HepG2 (cell line): Measurements from ENCODE around the gene UACA. TPM values are rescaled to one million over a fixed set of nuclear protein-coding genes. Genes with fewer than 3 reads are reported as not detected.

Experiments
- ATAC-seq: fragments of 200-7000 bp; cut with Tn5 transposase; 3 replicates; pipeline ENCODE4 v1.9.1; 2020; ENCODE audit warnings: mild to moderate bottlenecking, moderate library complexity
- BruUV-seq: library from RNA; stranded (reverse); fragments of 400-500 nt; replicated peaks from 2 replicates; lab custom pipeline; 2021; lab: Mats Ljungman, UMichigan
- CTCF ChIA-PET: fragments of 300-600 bp; formaldehyde crosslinking; extraction: SDS; loops from one replicate; lab custom pipeline; 2021; ENCODE audit warnings: low total read pairs, inconsistent platforms, low intra/inter-chr PET ratio; lab: Yijun Ruan, JAX
- POLR2A ChIA-PET: fragments of 350-600 bp; sonication (Branson Sonifier 250); formaldehyde crosslinking; loops from one replicate; lab custom pipeline; 2020; ENCODE audit warnings: antibody characterized with exemption, inconsistent platforms; lab: Yijun Ruan, JAX
- DNase-seq: peaks from one replicate; pipeline ENCODE4 v3.0.0-alpha.2; 2015; ENCODE audit warnings: low spot score
- FAIRE-seq: peaks from 3 replicates; lab custom pipeline; 2011; peaks lifted over from hg19 to GRCh38; lab: Jason Lieb, UNC
- H2AFZ ChIP-seq: one replicate; pipeline ENCODE4 v1.6.1; 2011; ENCODE audit warnings: low read length, inconsistent platforms
- H3K27ac ChIP-seq: fragments of 300-600 bp; 3 replicates; pipeline ENCODE4 v1.8.0; 2011; ENCODE audit warnings: mixed run types, mild to moderate bottlenecking, mixed read lengths, low read length, inconsistent platforms; ENCODE audit not compliant: insufficient read depth; ENCODE audit errors: extremely low read length
- H3K27me3 ChIP-seq, 2 experiments: fragments of 200-600 bp in 1 of 2; 2 replicates in 1 of 2; 3 replicates in 1 of 2; pipeline versions ENCODE4 v1.6.0 to v1.8.0; 2011; ENCODE audit warnings: low read length in 2 of 2, mild to moderate bottlenecking in 2 of 2, moderate library complexity in 2 of 2, inconsistent platforms in 1 of 2; ENCODE audit not compliant: insufficient read depth in 2 of 2, control insufficient read depth in 1 of 2
- H3K36me3 ChIP-seq, 2 experiments: fragments of 200-600 bp in 1 of 2; replicated peaks in 1 of 2; 2 replicates in 1 of 2; 3 replicates in 1 of 2; pipeline versions ENCODE4 v1.5.1 to v1.8.0; 2011; ENCODE audit warnings: low read length in 2 of 2, inconsistent platforms in 1 of 2; ENCODE audit not compliant: insufficient read depth in 2 of 2, control insufficient read depth in 1 of 2
- H3K4me1 ChIP-seq: 2 replicates; pipeline ENCODE4 v1.5.1; 2012; ENCODE audit warnings: low read length, inconsistent platforms; ENCODE audit not compliant: insufficient read depth
- H3K4me2 ChIP-seq: 2 replicates; pipeline ENCODE4 v1.6.0; 2011; ENCODE audit warnings: low read depth, low read length, inconsistent platforms
- H3K4me3 ChIP-seq, 3 experiments: fragments of 200-600 bp in 1 of 3; sonication (generic), shearing (Covaris generic) in 1 of 3; replicated peaks in 1 of 3; 2 replicates each; pipeline ENCODE4 v1.5.1; 2011 to 2016; ENCODE audit warnings: low read length in 3 of 3, inconsistent platforms in 2 of 3, low read depth in 2 of 3, mild to moderate bottlenecking in 2 of 3, control low read depth in 1 of 3, mixed read lengths in 1 of 3; ENCODE audit not compliant: insufficient read depth in 1 of 3
- H3K79me2 ChIP-seq: one replicate; pipeline ENCODE4 v1.6.1; 2011; ENCODE audit warnings: low read length, inconsistent platforms; ENCODE audit not compliant: insufficient read depth
- H3K9ac ChIP-seq: 2 replicates; pipeline ENCODE4 v1.6.0; 2011; ENCODE audit warnings: mild to moderate bottlenecking, low read depth, low read length, inconsistent platforms; ENCODE audit not compliant: insufficient read depth
- H3K9me3 ChIP-seq: 2 replicates; pipeline ENCODE4 v1.5.1; 2012; ENCODE audit warnings: mild to moderate bottlenecking, low read length
- H4K20me1 ChIP-seq: 2 replicates; pipeline ENCODE4 v1.6.0; 2011; ENCODE audit warnings: inconsistent platforms, mild to moderate bottlenecking, low read length, moderate library complexity; ENCODE audit not compliant: insufficient read depth
- JARID2 ChIP-seq: sonication (generic); formaldehyde crosslinking; IDR thresholded peaks from 2 replicates; pipeline ENCODE4 v1.8.1; 2023; ENCODE audit warnings: missing genetic modification reagents, inconsistent platforms; ENCODE audit not compliant: insufficient replicate concordance
- KDM5B ChIP-seq: sonication (generic); formaldehyde crosslinking; IDR thresholded peaks from 2 replicates; pipeline ENCODE4 v1.4.0; 2020; ENCODE audit warnings: missing genetic modification reagents, mild to moderate bottlenecking, borderline replicate concordance
- MAFK ChIP-seq, 2 experiments: IDR thresholded peaks in 1 of 2; conservative IDR thresholded peaks in 1 of 2; 2 replicates each; pipeline ENCODE4 v1.6.1; 2011; ENCODE audit warnings: improper control_type of control experiment in 2 of 2, low read length in 2 of 2
- POLR2AphosphoS5 ChIP-seq: IDR thresholded peaks from 2 replicates; pipeline ENCODE4 v1.6.1; 2012; ENCODE audit warnings: low read depth, low read length
- RARA ChIP-seq: IDR thresholded peaks from 2 replicates; pipeline ENCODE4 v1.6.1; 2016; ENCODE audit warnings: missing genetic modification reagents, missing compliant biosample characterization
- ZMYM2 ChIP-seq: sonication (generic); formaldehyde crosslinking; IDR thresholded peaks from 2 replicates; pipeline ENCODE4 v1.8.0; 2022; ENCODE audit warnings: mild to moderate bottlenecking, missing genetic modification reagents
- ZNF431 ChIP-seq: sonication (generic); formaldehyde crosslinking; IDR thresholded peaks from 2 replicates; pipeline ENCODE4 v1.9.0; 2022; ENCODE audit warnings: missing genetic modification reagents, low read depth, mild to moderate bottlenecking, borderline replicate concordance
- ZNF44 ChIP-seq: sonication (generic); formaldehyde crosslinking; IDR thresholded peaks from 2 replicates; pipeline ENCODE4 v1.5.1; 2020; ENCODE audit warnings: mild to moderate bottlenecking, missing genetic modification reagents
- ZSCAN30 ChIP-seq: sonication (generic); formaldehyde crosslinking; IDR thresholded peaks from 2 replicates; pipeline ENCODE4 v1.5.0; 2020; ENCODE audit warnings: mild to moderate bottlenecking, missing genetic modification reagents
- WGBS: methylation state at CpG from one replicate; pipeline ENCODE4 v1.1.6; 2017; ENCODE audit warnings: low lambda C conversion rate; 5-methylcytosine and 5-hydroxymethylcytosine counted together
- in situ Hi-C: cut with HindIII; loops from 2 replicates; pipeline ENCODE4 v1.10.0; 2017; ENCODE audit warnings: low pct_unique_long_range_greater_than_20kb; ENCODE audit not compliant: extremely low pct_ligation_motif_present
- intact Hi-C: fragments of 100-400 bp; cut with micrococcal nuclease; formaldehyde crosslinking; loops from one replicate; pipeline ENCODE4 v1.10.0; 2022; ENCODE audit not compliant: unreplicated experiment
- polyA plus RNA-seq, 8 experiments: library from polyadenylated mRNA; depleted of rRNA in 3 of 8; stranded (reverse) in 7 of 8; unstranded in 1 of 8; fragments of >200 nt; fragmentation: Illumina TruSeq in 4 of 8; extraction: Trizol in 4 of 8; gene quantifications; 2 replicates each; pipeline versions ENCODE4 v1.2.1 to v1.2.3, GENCODE V29; 2011 to 2016; ENCODE audit warnings: low read depth in 4 of 8, missing spikeins in 1 of 8, mixed read lengths in 1 of 8; ENCODE audit not compliant: insufficient read depth in 1 of 8
- total RNA-seq, 5 experiments: library from RNA; depleted of rRNA; stranded (reverse); fragments of >200 nt; fragmentation: Illumina TruSeq; extraction: Trizol; gene quantifications; 2 replicates each; pipeline ENCODE4 v1.2.3, GENCODE V29; 2016; ENCODE audit warnings: low read depth in 1 of 5
- TF ChIP-seq, protein P1 (sequence below): sonication (generic); formaldehyde crosslinking; IDR thresholded peaks from 2 replicates; pipeline ENCODE4 v1.4.0; 2020; ENCODE audit warnings: mild to moderate bottlenecking, missing genetic modification reagents

UACA gene
- total and polyA plus RNA-seq, 2 of the 13 experiments (the other 11 are each of a cell fraction or from before 2014, with no cell fraction given), result 17.8 to 39.2 TPM

DNA sequence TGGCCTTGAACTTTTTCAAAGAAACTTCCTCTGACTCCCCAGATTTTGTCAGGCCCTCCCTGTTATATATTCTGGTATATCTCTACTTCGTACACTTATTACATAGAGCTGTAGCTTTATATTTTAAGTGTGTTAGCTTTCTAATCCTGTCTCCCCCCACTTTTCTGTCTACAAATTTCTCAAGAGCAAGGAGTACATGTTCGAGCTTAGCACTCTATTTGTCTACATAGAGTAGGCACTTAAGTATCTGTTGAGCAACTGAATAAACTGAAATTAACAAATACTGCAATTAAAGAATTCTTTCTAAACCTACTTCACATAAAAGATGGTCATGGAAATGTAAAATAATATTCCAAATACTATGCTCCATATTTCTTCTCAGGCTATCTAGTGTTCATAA, 39.4 kb downstream of the UACA start:
- POLR2A ChIA-PET, result interaction anchor here (0.6 kb wide), 1 partner anchor 1607 kb away, joined by 3 read pairs; no protein-coding TSS in a partner anchor
- 94% methylated on average over 2 of the region's 2 CpGs for WGBS
- peaks cover 10% of the 10 kb centered on the region for H3K4me1 ChIP-seq
- no peak overlapping the region for H3K4me3 ChIP-seq
- BruUV-seq, result no TSS peak
- ATAC-seq (no peak), FAIRE-seq (no peak), DNase-seq (no peak)
- no peak overlapping the region for H2AFZ ChIP-seq
- peaks cover 2% of the 10 kb centered on the region for H3K79me2 ChIP-seq
- CTCF ChIA-PET, result interaction anchor here (2.5 kb wide), 1 partner anchor 155 kb away, joined by 17 read pairs; no protein-coding TSS in a partner anchor
- no peaks in the 10 kb centered on the region for H3K36me3 ChIP-seq
- no peaks in the 10 kb centered on the region for H3K27me3 ChIP-seq
- TF ChIP-seq, protein P1, sequence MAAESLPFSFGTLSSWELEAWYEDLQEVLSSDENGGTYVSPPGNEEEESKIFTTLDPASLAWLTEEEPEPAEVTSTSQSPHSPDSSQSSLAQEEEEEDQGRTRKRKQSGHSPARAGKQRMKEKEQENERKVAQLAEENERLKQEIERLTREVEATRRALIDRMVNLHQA (CRISPR knock-in tag), result no peak
- no peak overlapping the region for H3K27ac ChIP-seq
- in situ Hi-C loops (no loop called here), intact Hi-C loops (loop anchor here (10.0 kb wide), 1 partner anchor 91 kb away; no protein-coding TSS in a partner anchor)
- no peak overlapping the region for H3K4me2 ChIP-seq
- no peaks in the 10 kb centered on the region for H3K9me3 ChIP-seq
- no peaks in the 10 kb centered on the region for H4K20me1 ChIP-seq
- H3K9ac ChIP-seq, result no peak overlapping the region

DNA sequence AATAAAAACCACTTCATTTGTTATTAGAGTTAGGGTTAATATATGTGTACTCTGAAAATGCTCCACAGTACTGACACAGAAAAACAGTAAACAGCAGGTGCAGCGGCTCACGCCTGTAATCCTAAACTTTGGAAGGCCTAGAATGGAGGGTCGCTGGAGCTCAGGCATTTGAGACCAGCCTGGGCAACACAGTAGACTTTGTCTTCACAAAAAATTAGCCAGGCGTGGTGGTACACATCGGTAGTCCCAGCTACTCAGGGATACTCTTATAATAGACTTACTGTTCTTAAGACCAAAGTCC, 40.3 kb downstream of the UACA start:
- TF ChIP-seq KDM5B (CRISPR knock-in tag) (no peak), POLR2AphosphoS5 (no peak), ZNF44 (CRISPR knock-in tag) (no peak), ZNF431 (CRISPR knock-in tag) (no peak), JARID2 (CRISPR knock-in tag) (no peak), RARA (CRISPR knock-in tag) (no peak), ZMYM2 (CRISPR knock-in tag) (no peak), ZSCAN30 (CRISPR knock-in tag) (no peak), MAFK (conservative IDR thresholded peaks at IDR 0.05 in 1 of 2, IDR thresholded peaks at IDR 0.05 in 1 of 2; ENCODE audit: low read length in 2 of 2) (no peak)
- TF ChIP-seq, all 625 proteins: peak for 0
- intact Hi-C loops, result loop anchor here (10.0 kb wide), 1 partner anchor 92 kb away; no protein-coding TSS in a partner anchor
- H3K4me1 ChIP-seq, result peaks cover 10% of the 10 kb centered on the region
- CTCF ChIA-PET, result interaction anchor here (1.5 to 2.5 kb wide), 3 partner anchors 43 to 154 kb away, joined by 8 to 17 read pairs (median 17); no protein-coding TSS in a partner anchor
- BruUV-seq, result no TSS peak
- no peak for DNase-seq
- no peak overlapping the region for H3K27ac ChIP-seq
- no peak overlapping the region for H3K9ac ChIP-seq
- FAIRE-seq, result no peak
- peaks cover 2% of the 10 kb centered on the region for H3K79me2 ChIP-seq
- ATAC-seq, result no peak
- H3K4me2 ChIP-seq, result no peak overlapping the region
- in situ Hi-C loops, result no loop called here
- 77% methylated on average over 4 of the region's 5 CpGs for WGBS
- H3K27me3 ChIP-seq, result no peaks in the 10 kb centered on the region
- no peaks in the 10 kb centered on the region for H3K9me3 ChIP-seq
- H3K4me3 ChIP-seq, result no peak overlapping the region
- no peaks in the 10 kb centered on the region for H3K36me3 ChIP-seq
- POLR2A ChIA-PET, result interaction anchor here (1.3 kb wide), 1 partner anchor 154 kb away, joined by 3 read pairs; no protein-coding TSS in a partner anchor
- H2AFZ ChIP-seq, result no peak overlapping the region
- no peaks in the 10 kb centered on the region for H4K20me1 ChIP-seq
